Right atrium auricular region (tissue), 2 donors: Measurements from ENCODE around the gene ZNF48. TPM values are rescaled to one million over a fixed set of nuclear protein-coding genes. Genes with fewer than 3 reads are reported as not detected.

Source experiments
- DNase-seq: peaks from one replicate; pipeline ENCODE4 v3.0.0-alpha.2; 2019; ENCODE audit warnings: low spot score
- H3K27ac ChIP-seq, 2 donors: fragments of 200-600 bp; sonication (generic); 1 replicate in 1 of 2; 2 replicates in 1 of 2; pipeline ENCODE4 v1.5.1; 2016 to 2019
- H3K27me3 ChIP-seq, 2 donors: fragments of 200-600 bp; sonication (generic); one replicate each; pipeline versions ENCODE4 v1.5.1 to v1.6.0; 2017 to 2019
- H3K36me3 ChIP-seq: fragments of 200-600 bp; sonication (generic); one replicate; pipeline ENCODE4 v1.5.1; 2016
- H3K4me1 ChIP-seq, 2 donors: fragments of 200-600 bp; sonication (generic); one replicate each; pipeline versions ENCODE4 v1.5.1 to v1.6.0; 2017 to 2019
- H3K4me3 ChIP-seq, 2 donors: fragments of 200-600 bp; sonication (generic); 1 replicate in 1 of 2; 2 replicates in 1 of 2; pipeline ENCODE4 v1.5.1; 2017 to 2019; ENCODE audit warnings: mild to moderate bottlenecking in 1 of 2, moderate library complexity in 1 of 2
- H3K9me3 ChIP-seq, 2 donors: fragments of 200-600 bp; sonication (generic); one replicate each; pipeline ENCODE4 v1.5.1; 2019
- CTCF ChIP-seq, 2 donors: fragments of 200-600 bp; sonication (generic); IDR thresholded peaks; one replicate each; pipeline ENCODE4 v1.5.1; 2019; ENCODE audit warnings: antibody characterized with exemption in 2 of 2
- total RNA-seq, 2 donors: library from RNA; depleted of rRNA; stranded (reverse); fragments of >200 nt; gene quantifications; one replicate each; pipeline ENCODE4 v1.1.0, GENCODE V29; 2016

Gene ZNF48
- total RNA-seq, 2 donors from 2014 or later, result 5.7 to 10.7 TPM

- Histone ChIP-seq H3K27me3 (no peaks in the 10 kb centered on the region), H3K9me3 (no peaks in the 10 kb centered on the region), H3K36me3 (no peaks in the 10 kb centered on the region), H3K4me1 (peaks cover 0 to 37% of the 10 kb centered on the region in 2 donors), H3K4me3 (no peak overlapping the region), H3K27ac (peak overlapping the region; percentile 91 to 94)
- no peak for DNase-seq
- TF ChIP-seq CTCF (IDR thresholded peaks at IDR 0.05), result no peak
Observed at GRCh38 chr16:30372725-30373124, 22.5 kb upstream of the ZNF48 start.

GRCh38 chr16:30374538-30374937 is 20.7 kb upstream of the ZNF48 start, which contains the start of gene MYL11:
Gene MYL11 (plus strand): TSS chr16:30374802. CDS start chr16:30374858, 56 bp downstream.
- no peak within 1 kb of the TSS for H3K4me3 ChIP-seq
- no peaks in the 10 kb centered on the region for H3K36me3 ChIP-seq
- H3K27ac ChIP-seq, result no peak within 1 kb of the TSS
- DNase-seq, result no peak
- TF ChIP-seq CTCF (IDR thresholded peaks at IDR 0.05), result no peak
- H3K4me1 ChIP-seq, result peaks cover 0 to 31% of the 10 kb centered on the region in 2 donors
- no peaks in the 10 kb centered on the region for H3K27me3 ChIP-seq
- H3K9me3 ChIP-seq, result no peaks in the 10 kb centered on the region

- no peak overlapping the region for H3K4me3 ChIP-seq
- H3K27ac ChIP-seq, result no peak overlapping the region
- peaks cover 0 to 31% of the 10 kb centered on the region in 2 donors for H3K4me1 ChIP-seq
Observed at GRCh38 chr16:30375864-30376263, 19.4 kb upstream of the ZNF48 start.

GRCh38 chr16:30376461-30376902 is 18.7 kb upstream of the ZNF48 start:
- TF ChIP-seq CTCF (IDR thresholded peaks at IDR 0.05), result no peak
- Histone ChIP-seq H3K4me3 (no peak overlapping the region), H3K27me3 (no peaks in the 10 kb centered on the region), H3K36me3 (no peaks in the 10 kb centered on the region), H3K9me3 (no peaks in the 10 kb centered on the region), H3K27ac (peak overlapping the region in 1 of 2 donors; percentile 100), H3K4me1 (peaks cover 0 to 26% of the 10 kb centered on the region in 2 donors)
- DNase-seq, result no peak

More at GRCh38 chr16:30375864-30376263, 19.4 kb upstream of the ZNF48 start:
- H3K36me3 ChIP-seq, result no peaks in the 10 kb centered on the region
- H3K9me3 ChIP-seq, result no peaks in the 10 kb centered on the region
- no peak for TF ChIP-seq CTCF (IDR thresholded peaks at IDR 0.05)
- no peaks in the 10 kb centered on the region for H3K27me3 ChIP-seq
- DNase-seq, result no peak

GRCh38 chr16:30377050-30377811 is 18.0 kb upstream of the ZNF48 start:
- DNase-seq, result no peak
- no peaks in the 10 kb centered on the region for H3K9me3 ChIP-seq
- no peak for TF ChIP-seq CTCF (IDR thresholded peaks at IDR 0.05)
- no peaks in the 10 kb centered on the region for H3K36me3 ChIP-seq
- peak overlapping the region; percentile 98 to 100 for H3K27ac ChIP-seq
- peak overlapping the region; percentile 63 to 67 for H3K4me3 ChIP-seq
- peaks cover 0 to 19% of the 10 kb centered on the region in 2 donors for H3K4me1 ChIP-seq
- H3K27me3 ChIP-seq, result no peaks in the 10 kb centered on the region
